Endothelial cell of umbilical vein (primary cell): Measurements from ENCODE around the gene ZNF548. TPM values are rescaled to one million over a fixed set of nuclear protein-coding genes. Genes with fewer than 3 reads are reported as not detected.

Experiments
- BruUV-seq: library from RNA; stranded (reverse); fragments of 400-500 nt; replicated peaks from 2 replicates; lab custom pipeline; 2021; lab: Mats Ljungman, UMichigan
- CTCF ChIA-PET: fragments of 300-600, 350-600 bp; sonication (Branson Sonifier 250); formaldehyde crosslinking; loops from one replicate; lab custom pipeline; 2021; ENCODE audit warnings: antibody characterized with exemption, inconsistent platforms; lab: Charles Lee
- POLR2A ChIA-PET: fragments of 300-600, 350-600 bp; sonication (Branson Sonifier 250); formaldehyde crosslinking; loops from one replicate; lab custom pipeline; 2021; ENCODE audit warnings: antibody characterized with exemption, inconsistent platforms; lab: Charles Lee
- DNase-seq: peaks from one replicate; pipeline ENCODE4 v3.0.0-alpha.2; 2011; ENCODE audit warnings: low read depth, low spot score
- FAIRE-seq: peaks from 2 replicates; lab custom pipeline; 2011; peaks lifted over from hg19 to GRCh38; lab: Jason Lieb, UNC
- H2AFZ ChIP-seq: 2 replicates; pipeline ENCODE4 v1.6.0; 2012; ENCODE audit warnings: low read depth, low read length, control low read depth, inconsistent platforms
- H3K27ac ChIP-seq: 2 replicates; pipeline ENCODE4 v1.5.1; 2011; ENCODE audit warnings: low read depth, mild to moderate bottlenecking, control low read depth, low read length, moderate library complexity; ENCODE audit not compliant: insufficient read depth
- H3K27me3 ChIP-seq, 2 experiments: 2 replicates each; pipeline versions ENCODE4 v1.6.0 to v1.6.1; 2011; ENCODE audit warnings: low read length in 2 of 2, mixed read lengths in 1 of 2; ENCODE audit not compliant: control insufficient read depth in 2 of 2, insufficient read depth in 2 of 2
- H3K36me3 ChIP-seq, 2 experiments: 2 replicates in 1 of 2; 3 replicates in 1 of 2; pipeline ENCODE4 v1.5.1; 2011; ENCODE audit warnings: low read length in 2 of 2, mild to moderate bottlenecking in 1 of 2, moderate library complexity in 1 of 2; ENCODE audit not compliant: control insufficient read depth in 2 of 2, insufficient read depth in 2 of 2; ENCODE audit errors: extremely low read depth in 1 of 2
- H3K4me1 ChIP-seq: 3 replicates; pipeline ENCODE4 v1.5.1; 2011; ENCODE audit warnings: mild to moderate bottlenecking, low read length; ENCODE audit not compliant: control insufficient read depth, insufficient read depth; ENCODE audit errors: extremely low read depth
- H3K4me2 ChIP-seq: 2 replicates; pipeline ENCODE4 v1.6.1; 2011; ENCODE audit warnings: low read length, control low read depth, mixed read lengths; ENCODE audit not compliant: insufficient read depth
- H3K4me3 ChIP-seq, 3 experiments: fragments of 200-600 bp in 1 of 3; sonication (generic), shearing (Covaris generic) in 1 of 3; replicated peaks in 1 of 3; 2 replicates each; pipeline ENCODE4 v1.5.1; 2011 to 2016; ENCODE audit warnings: control low read depth in 3 of 3, low read length in 3 of 3, mild to moderate bottlenecking in 2 of 3, inconsistent platforms in 1 of 3, low read depth in 1 of 3, moderate library complexity in 1 of 3; ENCODE audit not compliant: insufficient read depth in 1 of 3
- H3K79me2 ChIP-seq: 2 replicates; pipeline ENCODE4 v1.6.0; 2012; ENCODE audit warnings: low read length, inconsistent platforms; ENCODE audit not compliant: control insufficient read depth, insufficient read depth
- H3K9ac ChIP-seq: replicated peaks from 2 replicates; pipeline ENCODE3; 2011; ENCODE audit warnings: low read length, control low read depth; ENCODE audit not compliant: insufficient read depth; ENCODE audit errors: extremely low read depth
- H3K9me1 ChIP-seq: replicated peaks from 3 replicates; pipeline ENCODE4 v1.6.0; 2011; ENCODE audit warnings: mild to moderate bottlenecking, low read length; ENCODE audit not compliant: control insufficient read depth, insufficient read depth; ENCODE audit errors: extremely low read depth
- H3K9me3 ChIP-seq: replicated peaks from 2 replicates; pipeline ENCODE4 v1.5.1; 2012; ENCODE audit warnings: low read length, inconsistent platforms; ENCODE audit not compliant: control insufficient read depth, insufficient read depth
- H4K20me1 ChIP-seq: replicated peaks from 2 replicates; pipeline ENCODE3; 2011; ENCODE audit warnings: mild to moderate bottlenecking, low read length; ENCODE audit not compliant: control insufficient read depth, insufficient read depth; ENCODE audit errors: extremely low read depth
- EZH2 ChIP-seq: IDR thresholded peaks from 2 replicates; pipeline ENCODE4 v1.6.1; 2012; ENCODE audit warnings: borderline replicate concordance, low read depth, mild to moderate bottlenecking, moderate library complexity, low read length, inconsistent platforms; ENCODE audit not compliant: severe bottlenecking
- FOS ChIP-seq: IDR thresholded peaks from 2 replicates; pipeline ENCODE4 v1.6.1; 2011; ENCODE audit warnings: mild to moderate bottlenecking, low read length, moderate library complexity, borderline replicate concordance; ENCODE audit not compliant: insufficient read depth
- GATA2 ChIP-seq: IDR thresholded peaks from 2 replicates; pipeline ENCODE4 v1.7.0; 2011; ENCODE audit warnings: low read depth, mild to moderate bottlenecking, moderate library complexity, mixed read lengths, low read length; ENCODE audit not compliant: insufficient read length, insufficient read depth
- JUN ChIP-seq: IDR thresholded peaks from 2 replicates; pipeline ENCODE4 v1.6.1; 2011; ENCODE audit warnings: borderline replicate concordance, low read depth; ENCODE audit not compliant: insufficient read length, insufficient read depth
- MYC ChIP-seq: IDR thresholded peaks from one replicate; pipeline ENCODE4 v1.6.1; 2011; ENCODE audit warnings: mild to moderate bottlenecking, low read depth, low read length
- POLR2A ChIP-seq: IDR thresholded peaks from 2 replicates; pipeline ENCODE4 v1.6.1; 2012; ENCODE audit warnings: low read depth, mild to moderate bottlenecking, control low read depth, low read length
- POLR2AphosphoS5 ChIP-seq: IDR thresholded peaks from 2 replicates; pipeline ENCODE4 v1.6.1; 2012; ENCODE audit warnings: low read depth, mild to moderate bottlenecking, control low read depth, low read length, moderate library complexity; ENCODE audit not compliant: insufficient read depth
- dilution Hi-C: fragments of 300-500 bp; cut with MboI; formaldehyde crosslinking; loops from one replicate; pipeline ENCODE4 v1.15.0; 2019; ENCODE audit warnings: low sequenced_read_pairs; ENCODE audit not compliant: extremely low pct_ligation_motif_present
- intact Hi-C: fragments of 100-400 bp; cut with micrococcal nuclease; formaldehyde crosslinking; loops from one replicate; pipeline ENCODE4 v1.10.0; 2022
- polyA plus RNA-seq, 4 experiments: library from polyadenylated mRNA; depleted of rRNA in 3 of 4; stranded (reverse) in 3 of 4; unstranded in 1 of 4; fragments of >200 nt; gene quantifications; 2 replicates each; pipeline versions ENCODE4 v1.2.1 to v1.2.3, GENCODE V29; 2011 to 2012; ENCODE audit warnings: missing spikeins in 1 of 4
- total RNA-seq: library from RNA; stranded (reverse); gene quantifications from 2 replicates; pipeline ENCODE4 v1.2.3, GENCODE V29; 2021
- TF ChIP-seq, protein P1 (sequence below): IDR thresholded peaks from 2 replicates; pipeline ENCODE4 v1.6.1; 2011; ENCODE audit not compliant: insufficient read depth, insufficient read length
- TF ChIP-seq, protein P2 (sequence below), 2 donors: IDR thresholded peaks; 1 replicate in 1 of 2; 2 replicates in 1 of 2; pipeline ENCODE4 v1.5.1; 2011; ENCODE audit warnings: low read length in 2 of 2, mild to moderate bottlenecking in 2 of 2, moderate library complexity in 2 of 2, control low read depth in 1 of 2, inconsistent platforms in 1 of 2, low read depth in 1 of 2; ENCODE audit not compliant: insufficient read depth in 1 of 2; ENCODE audit errors: extremely low read depth in 1 of 2

Gene ZNF548
- total and polyA plus RNA-seq, 2 donors (not counting 3 experiments of a cell fraction or from before 2014, with no cell fraction given): 7.7 to 8.8 TPM

DNA sequence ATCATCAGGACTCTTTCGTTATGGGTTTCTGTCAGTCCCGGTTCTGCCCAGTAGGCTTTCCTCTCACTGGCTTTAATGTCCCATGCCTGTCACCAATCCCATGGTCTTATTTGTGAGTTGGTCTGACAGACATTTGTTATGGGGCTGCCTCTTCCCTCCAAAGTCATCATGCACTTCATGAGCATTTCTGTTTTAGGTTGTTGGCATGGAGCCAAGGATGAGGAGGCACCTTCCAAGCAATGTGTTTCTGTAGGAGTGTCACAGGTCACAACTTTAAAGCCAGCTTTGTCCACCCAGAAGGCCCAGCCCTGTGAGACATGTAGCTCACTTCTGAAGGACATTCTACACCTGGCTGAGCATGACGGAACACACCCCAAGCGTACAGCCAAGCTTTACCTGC is 29.8 kb downstream of the ZNF548 start:
- Histone ChIP-seq H2AFZ (no peak overlapping the region), H3K27me3 (no peaks in the 10 kb centered on the region), H3K9ac (no peak overlapping the region), H3K9me3 (peaks cover 3% of the 10 kb centered on the region), H3K4me2 (no peak overlapping the region), H3K27ac (no peak overlapping the region), H3K79me2 (no peaks in the 10 kb centered on the region), H3K4me3 (no peak overlapping the region), H3K9me1 (no peaks in the 10 kb centered on the region), H4K20me1 (no peaks in the 10 kb centered on the region), H3K36me3 (peaks cover 4 to 23% of the 10 kb centered on the region in 2 experiments), H3K4me1 (no peaks in the 10 kb centered on the region)
- TF ChIP-seq POLR2AphosphoS5: no peak
- TF ChIP-seq GATA2: no peak
- TF ChIP-seq JUN: no peak
- TF ChIP-seq, protein P1, sequence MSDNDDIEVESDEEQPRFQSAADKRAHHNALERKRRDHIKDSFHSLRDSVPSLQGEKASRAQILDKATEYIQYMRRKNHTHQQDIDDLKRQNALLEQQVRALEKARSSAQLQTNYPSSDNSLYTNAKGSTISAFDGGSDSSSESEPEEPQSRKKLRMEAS: no peak
- no peak for TF ChIP-seq MYC
- no peak for TF ChIP-seq FOS
- POLR2A ChIA-PET: no interaction called here
- FAIRE-seq (no peak), DNase-seq (no peak)
- intact Hi-C loops (loop anchor here (10.0 kb wide), 1 partner anchor 145 kb away; no protein-coding TSS in a partner anchor), dilution Hi-C loops (no loop called here)
- BruUV-seq: no TSS peak
- CTCF ChIA-PET: no interaction called here

DNA sequence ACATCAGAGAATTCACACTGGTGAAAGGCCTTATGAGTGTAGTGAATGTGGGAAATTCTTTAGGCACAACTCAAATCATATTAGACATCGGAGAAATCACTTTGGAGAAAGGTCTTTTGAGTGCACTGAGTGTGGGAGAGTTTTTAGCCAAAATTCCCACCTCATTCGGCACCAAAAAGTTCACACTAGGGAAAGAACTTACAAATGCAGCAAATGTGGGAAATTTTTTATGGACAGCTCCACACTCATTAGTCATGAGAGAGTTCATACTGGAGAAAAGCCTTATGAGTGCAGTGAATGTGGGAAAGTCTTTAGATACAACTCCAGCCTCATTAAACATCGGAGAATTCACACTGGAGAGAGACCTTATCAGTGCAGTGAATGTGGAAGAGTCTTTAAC is 31.4 kb downstream of the ZNF548 start:
- Histone ChIP-seq H3K4me3 (no peak overlapping the region), H3K4me1 (no peaks in the 10 kb centered on the region), H4K20me1 (no peaks in the 10 kb centered on the region), H3K36me3 (peaks cover 4 to 23% of the 10 kb centered on the region in 2 experiments), H3K27me3 (no peaks in the 10 kb centered on the region), H3K4me2 (no peak overlapping the region), H2AFZ (no peak overlapping the region), H3K9me1 (no peaks in the 10 kb centered on the region), H3K9me3 (peaks cover 3% of the 10 kb centered on the region), H3K27ac (no peak overlapping the region), H3K79me2 (no peaks in the 10 kb centered on the region), H3K9ac (no peak overlapping the region)
- ChIA-PET POLR2A (no interaction called here), CTCF (no interaction called here)
- DNase-seq (no peak), FAIRE-seq (no peak)
- TF ChIP-seq GATA2 (no peak), MYC (no peak), POLR2AphosphoS5 (no peak), EZH2 (no peak), JUN (no peak), FOS (no peak), POLR2A (no peak)
- TF ChIP-seq, protein P1: no peak
- TF ChIP-seq, protein P2, sequence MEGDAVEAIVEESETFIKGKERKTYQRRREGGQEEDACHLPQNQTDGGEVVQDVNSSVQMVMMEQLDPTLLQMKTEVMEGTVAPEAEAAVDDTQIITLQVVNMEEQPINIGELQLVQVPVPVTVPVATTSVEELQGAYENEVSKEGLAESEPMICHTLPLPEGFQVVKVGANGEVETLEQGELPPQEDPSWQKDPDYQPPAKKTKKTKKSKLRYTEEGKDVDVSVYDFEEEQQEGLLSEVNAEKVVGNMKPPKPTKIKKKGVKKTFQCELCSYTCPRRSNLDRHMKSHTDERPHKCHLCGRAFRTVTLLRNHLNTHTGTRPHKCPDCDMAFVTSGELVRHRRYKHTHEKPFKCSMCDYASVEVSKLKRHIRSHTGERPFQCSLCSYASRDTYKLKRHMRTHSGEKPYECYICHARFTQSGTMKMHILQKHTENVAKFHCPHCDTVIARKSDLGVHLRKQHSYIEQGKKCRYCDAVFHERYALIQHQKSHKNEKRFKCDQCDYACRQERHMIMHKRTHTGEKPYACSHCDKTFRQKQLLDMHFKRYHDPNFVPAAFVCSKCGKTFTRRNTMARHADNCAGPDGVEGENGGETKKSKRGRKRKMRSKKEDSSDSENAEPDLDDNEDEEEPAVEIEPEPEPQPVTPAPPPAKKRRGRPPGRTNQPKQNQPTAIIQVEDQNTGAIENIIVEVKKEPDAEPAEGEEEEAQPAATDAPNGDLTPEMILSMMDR (IDR thresholded peaks at IDR 0.05; ENCODE audit: extremely low read depth in 1 of 2, insufficient read depth in 1 of 2, low read depth in 1 of 2, low read length in 2 of 2): no peak
- BruUV-seq: no TSS peak
- dilution Hi-C loops (no loop called here), intact Hi-C loops (no loop called here)
